GM23338 (cell line): ENCODE measurements around the gene CST1.

Source experiments
- CREB1 ChIP-seq: fragments of 250-450 bp; sonication (Bioruptor Pico); IDR thresholded peaks from 2 replicates; pipeline ENCODE4 v1.5.0; 2020; ENCODE audit warnings: low read depth, mild to moderate bottlenecking, moderate library complexity
- EZH2 ChIP-seq: fragments of 200-600 bp; sonication (generic); IDR thresholded peaks from one replicate; pipeline ENCODE4 v1.8.0; 2017; ENCODE audit warnings: antibody characterized with exemption, mild to moderate bottlenecking, low read depth; ENCODE audit not compliant: unreplicated experiment
- EZH2phosphoT487 ChIP-seq: fragments of 200-600 bp; sonication (generic); IDR thresholded peaks from one replicate; pipeline ENCODE4 v1.8.1; 2018; ENCODE audit warnings: antibody characterized with exemption; ENCODE audit not compliant: unreplicated experiment
- JUNB ChIP-seq: IDR thresholded peaks from one replicate; pipeline ENCODE4 v1.6.1; 2016; ENCODE audit warnings: antibody characterized with exemption; ENCODE audit not compliant: unreplicated experiment
- NANOG ChIP-seq: IDR thresholded peaks from 2 replicates; pipeline ENCODE4 v1.6.1; 2016; ENCODE audit warnings: antibody characterized with exemption, borderline replicate concordance
- POLR2AphosphoS5 ChIP-seq: IDR thresholded peaks from 2 replicates; pipeline ENCODE4 v1.6.1; 2016; ENCODE audit warnings: antibody characterized with exemption, low read depth
- TF ChIP-seq, protein P1 (sequence below), 2 experiments: fragments of 200-600 bp in 1 of 2; sonication (generic) in 1 of 2; conservative IDR thresholded peaks; 2 replicates each; pipeline versions ENCODE4 v1.5.1 to v1.6.1; 2016 to 2017; ENCODE audit warnings: antibody characterized with exemption in 2 of 2, low read depth in 2 of 2, mild to moderate bottlenecking in 2 of 2, moderate library complexity in 1 of 2
- TF ChIP-seq, protein P2 (sequence below): IDR thresholded peaks from one replicate; pipeline ENCODE4 v1.6.1; 2018; ENCODE audit warnings: antibody characterized with exemption; ENCODE audit not compliant: unreplicated experiment

DNA sequence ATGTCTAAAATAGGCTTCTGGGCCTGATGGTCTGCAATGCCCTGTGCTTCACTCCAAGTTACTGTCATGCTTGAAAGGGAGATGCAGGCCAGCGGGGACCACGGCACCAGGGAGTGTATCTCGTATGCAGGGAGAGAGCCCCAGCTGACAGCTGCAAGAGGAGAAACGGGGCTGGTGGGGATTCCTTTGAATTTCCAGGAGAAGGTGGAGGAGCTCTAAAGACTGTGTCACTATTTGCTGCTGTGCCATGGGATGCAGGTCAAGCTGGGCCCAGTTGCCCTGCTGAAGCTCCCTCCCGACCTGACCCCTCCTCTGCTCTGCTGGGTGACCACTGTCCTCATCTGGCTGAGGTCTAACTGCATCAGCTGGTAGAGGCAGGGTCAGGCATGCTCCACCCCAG, 989 bp downstream of the CST1 start:
- TF ChIP-seq EZH2 (no peak), CREB1 (CRISPR knock-in tag) (no peak), POLR2AphosphoS5 (no peak), NANOG (no peak), EZH2phosphoT487 (no peak), JUNB (no peak)
- TF ChIP-seq, protein P1, sequence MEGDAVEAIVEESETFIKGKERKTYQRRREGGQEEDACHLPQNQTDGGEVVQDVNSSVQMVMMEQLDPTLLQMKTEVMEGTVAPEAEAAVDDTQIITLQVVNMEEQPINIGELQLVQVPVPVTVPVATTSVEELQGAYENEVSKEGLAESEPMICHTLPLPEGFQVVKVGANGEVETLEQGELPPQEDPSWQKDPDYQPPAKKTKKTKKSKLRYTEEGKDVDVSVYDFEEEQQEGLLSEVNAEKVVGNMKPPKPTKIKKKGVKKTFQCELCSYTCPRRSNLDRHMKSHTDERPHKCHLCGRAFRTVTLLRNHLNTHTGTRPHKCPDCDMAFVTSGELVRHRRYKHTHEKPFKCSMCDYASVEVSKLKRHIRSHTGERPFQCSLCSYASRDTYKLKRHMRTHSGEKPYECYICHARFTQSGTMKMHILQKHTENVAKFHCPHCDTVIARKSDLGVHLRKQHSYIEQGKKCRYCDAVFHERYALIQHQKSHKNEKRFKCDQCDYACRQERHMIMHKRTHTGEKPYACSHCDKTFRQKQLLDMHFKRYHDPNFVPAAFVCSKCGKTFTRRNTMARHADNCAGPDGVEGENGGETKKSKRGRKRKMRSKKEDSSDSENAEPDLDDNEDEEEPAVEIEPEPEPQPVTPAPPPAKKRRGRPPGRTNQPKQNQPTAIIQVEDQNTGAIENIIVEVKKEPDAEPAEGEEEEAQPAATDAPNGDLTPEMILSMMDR (conservative IDR thresholded peaks at IDR 0.05; ENCODE audit: low read depth in 2 of 2) = no peak
- TF ChIP-seq, protein P2, sequence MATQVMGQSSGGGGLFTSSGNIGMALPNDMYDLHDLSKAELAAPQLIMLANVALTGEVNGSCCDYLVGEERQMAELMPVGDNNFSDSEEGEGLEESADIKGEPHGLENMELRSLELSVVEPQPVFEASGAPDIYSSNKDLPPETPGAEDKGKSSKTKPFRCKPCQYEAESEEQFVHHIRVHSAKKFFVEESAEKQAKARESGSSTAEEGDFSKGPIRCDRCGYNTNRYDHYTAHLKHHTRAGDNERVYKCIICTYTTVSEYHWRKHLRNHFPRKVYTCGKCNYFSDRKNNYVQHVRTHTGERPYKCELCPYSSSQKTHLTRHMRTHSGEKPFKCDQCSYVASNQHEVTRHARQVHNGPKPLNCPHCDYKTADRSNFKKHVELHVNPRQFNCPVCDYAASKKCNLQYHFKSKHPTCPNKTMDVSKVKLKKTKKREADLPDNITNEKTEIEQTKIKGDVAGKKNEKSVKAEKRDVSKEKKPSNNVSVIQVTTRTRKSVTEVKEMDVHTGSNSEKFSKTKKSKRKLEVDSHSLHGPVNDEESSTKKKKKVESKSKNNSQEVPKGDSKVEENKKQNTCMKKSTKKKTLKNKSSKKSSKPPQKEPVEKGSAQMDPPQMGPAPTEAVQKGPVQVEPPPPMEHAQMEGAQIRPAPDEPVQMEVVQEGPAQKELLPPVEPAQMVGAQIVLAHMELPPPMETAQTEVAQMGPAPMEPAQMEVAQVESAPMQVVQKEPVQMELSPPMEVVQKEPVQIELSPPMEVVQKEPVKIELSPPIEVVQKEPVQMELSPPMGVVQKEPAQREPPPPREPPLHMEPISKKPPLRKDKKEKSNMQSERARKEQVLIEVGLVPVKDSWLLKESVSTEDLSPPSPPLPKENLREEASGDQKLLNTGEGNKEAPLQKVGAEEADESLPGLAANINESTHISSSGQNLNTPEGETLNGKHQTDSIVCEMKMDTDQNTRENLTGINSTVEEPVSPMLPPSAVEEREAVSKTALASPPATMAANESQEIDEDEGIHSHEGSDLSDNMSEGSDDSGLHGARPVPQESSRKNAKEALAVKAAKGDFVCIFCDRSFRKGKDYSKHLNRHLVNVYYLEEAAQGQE = no peak
